ENCODE results near the gene THBS2. TPM values are rescaled to one million over a fixed set of nuclear protein-coding genes. Genes with fewer than 3 reads are reported as not detected.

Gene THBS2
- total and polyA plus RNA-seq, 8 donors, result under 0.01 to 56.0 (median 2.4) TPM

- intact Hi-C loops (cut with DNase I; ENCODE audit: low total_unique reads), result no loop called here
- H3K27ac ChIP-seq, result no peak overlapping the region
- WGBS, 5 donors, result 66 to 86% (median 72%) methylated on average over 10 of the region's 10 CpGs
Observed at GRCh38 chr6:169177516-169178166, 76.0 kb downstream of the THBS2 start.

GRCh38 chr6:169176361-169176991 is 77.2 kb downstream of the THBS2 start:
- intact Hi-C loops (cut with DNase I; ENCODE audit: low total_unique reads), result no loop called here
- Histone ChIP-seq H3K36me3 (no peaks in the 10 kb centered on the region), H3K27ac (no peak overlapping the region), H3K4me1 (no peaks in the 10 kb centered on the region), H3K4me3 (no peak overlapping the region), H3K27me3 (no peaks in the 10 kb centered on the region), H3K9me3 (no peaks in the 10 kb centered on the region)
- 80 to 85% (median 84%) methylated on average over 15 of the region's 15 CpGs for WGBS, 5 donors
- no peak for DNase-seq
- no peak for TF ChIP-seq POLR2A (IDR thresholded peaks at IDR 0.05)
- TF ChIP-seq CTCF (IDR thresholded peaks at IDR 0.05), result no peak
- TF ChIP-seq POLR2AphosphoS5 (IDR thresholded peaks at IDR 0.05), result no peak
- no peak for TF ChIP-seq EP300 (IDR thresholded peaks at IDR 0.05)

More at GRCh38 chr6:169177516-169178166, 76.0 kb downstream of the THBS2 start:
- no peak overlapping the region for H3K4me3 ChIP-seq
- H3K9me3 ChIP-seq, result no peaks in the 10 kb centered on the region
- no peaks in the 10 kb centered on the region for H3K36me3 ChIP-seq
- no peak for TF ChIP-seq POLR2A (IDR thresholded peaks at IDR 0.05)
- no peak for TF ChIP-seq POLR2AphosphoS5 (IDR thresholded peaks at IDR 0.05)
- no peak for TF ChIP-seq EP300 (IDR thresholded peaks at IDR 0.05)
- no peak for TF ChIP-seq CTCF (IDR thresholded peaks at IDR 0.05)
- DNase-seq, result no peak
- H3K27me3 ChIP-seq, result no peaks in the 10 kb centered on the region
- H3K4me1 ChIP-seq, result no peaks in the 10 kb centered on the region

GRCh38 chr6:169175360-169175887 is 78.2 kb downstream of the THBS2 start:
- H3K27me3 ChIP-seq, result no peaks in the 10 kb centered on the region
- no peak for DNase-seq
- 87 to 91% (median 89%) methylated on average over 15 of the region's 15 CpGs for WGBS, 5 donors
- intact Hi-C loops (cut with DNase I; ENCODE audit: low total_unique reads), result no loop called here
- H3K36me3 ChIP-seq, result no peaks in the 10 kb centered on the region
- no peaks in the 10 kb centered on the region for H3K9me3 ChIP-seq
- no peak overlapping the region for H3K4me3 ChIP-seq
- H3K27ac ChIP-seq, result no peak overlapping the region
- no peaks in the 10 kb centered on the region for H3K4me1 ChIP-seq
- TF ChIP-seq POLR2AphosphoS5 (IDR thresholded peaks at IDR 0.05), result no peak
- TF ChIP-seq EP300 (IDR thresholded peaks at IDR 0.05), result no peak
- TF ChIP-seq CTCF (IDR thresholded peaks at IDR 0.05), result no peak
- TF ChIP-seq POLR2A (IDR thresholded peaks at IDR 0.05), result no peak

GRCh38 chr6:169174516-169175359 is 78.9 kb downstream of the THBS2 start:
- TF ChIP-seq POLR2AphosphoS5 (IDR thresholded peaks at IDR 0.05), result no peak
- TF ChIP-seq POLR2A (IDR thresholded peaks at IDR 0.05), result no peak
- TF ChIP-seq EP300 (IDR thresholded peaks at IDR 0.05), result no peak
- TF ChIP-seq CTCF (IDR thresholded peaks at IDR 0.05), result no peak
- Histone ChIP-seq H3K4me3 (no peak overlapping the region), H3K4me1 (no peaks in the 10 kb centered on the region), H3K27me3 (no peaks in the 10 kb centered on the region), H3K27ac (no peak overlapping the region), H3K36me3 (no peaks in the 10 kb centered on the region), H3K9me3 (no peaks in the 10 kb centered on the region)
- DNase-seq, result no peak
- intact Hi-C loops (cut with DNase I; ENCODE audit: low total_unique reads), result no loop called here
- 81 to 87% (median 85%) methylated on average over 25 to 27 of the region's 28 CpGs for WGBS, 5 donors
